B cell (primary cell): ENCODE measurements around the gene PFKFB1. TPM values are rescaled to one million over a fixed set of nuclear protein-coding genes. Genes with fewer than 3 reads are reported as not detected.
"Not testable (repeated sequence)": the region's sequence is repeated elsewhere in the genome, so short reads cannot be mapped to it uniquely, and the experiment has no call there.

Experiments used
- ATAC-seq: fragments of 200-7000 bp; cut with Tn5 transposase; one replicate; pipeline ENCODE4 v1.10.0; 2021; ENCODE audit warnings: low read depth, mild to moderate bottlenecking, moderate number of reproducible peaks, moderate library complexity
- CTCF ChIA-PET: fragments of 350-600 bp; sonication (Branson Sonifier 250); formaldehyde crosslinking; loops from one replicate; lab custom pipeline; 2021; ENCODE audit warnings: antibody characterized with exemption, inconsistent platforms; lab: Charles Lee
- POLR2A ChIA-PET: fragments of 350-600 bp; sonication (Branson Sonifier 250); formaldehyde crosslinking; loops from one replicate; lab custom pipeline; 2021; ENCODE audit warnings: antibody characterized with exemption; lab: Charles Lee
- DNase-seq: peaks from one replicate; pipeline ENCODE4 v3.0.0; 2013
- H2AFZ ChIP-seq: 2 replicates; pipeline ENCODE4 v1.6.1; 2012; ENCODE audit warnings: mild to moderate bottlenecking, low read depth, low read length; ENCODE audit not compliant: insufficient read depth, poor library complexity, severe bottlenecking
- H3K27ac ChIP-seq, 2 donors: 1 replicate in 1 of 2; 2 replicates in 1 of 2; pipeline ENCODE4 v1.5.1; 2012 to 2013; ENCODE audit warnings: low read length in 2 of 2, mild to moderate bottlenecking in 2 of 2, moderate library complexity in 1 of 2
- H3K27me3 ChIP-seq, 4 experiments: fragments of 200-600 bp in 1 of 4; sonication (generic) in 1 of 4; replicated peaks in 1 of 4; 1 replicate in 2 of 4; 2 replicates in 2 of 4; pipeline versions ENCODE4 v1.6.1 to v1.7.0; 2013 to 2016; ENCODE audit warnings: low read length in 3 of 4, mild to moderate bottlenecking in 2 of 4, mixed read lengths in 1 of 4, moderate library complexity in 1 of 4; ENCODE audit not compliant: insufficient read depth in 4 of 4, control insufficient read depth in 3 of 4; ENCODE audit errors: control extremely low read depth in 1 of 4
- H3K36me3 ChIP-seq, 2 experiments: replicated peaks in 1 of 2; 1 replicate in 1 of 2; 2 replicates in 1 of 2; pipeline versions ENCODE4 v1.6.1 to v1.7.1; 2013; ENCODE audit warnings: low read length in 1 of 2; ENCODE audit not compliant: insufficient read depth in 2 of 2, control insufficient read depth in 1 of 2; ENCODE audit errors: control extremely low read depth in 1 of 2, extremely low read depth in 1 of 2
- H3K4me1 ChIP-seq, 2 donors: fragments of 200-600 bp in 1 of 2; sonication (generic) in 1 of 2; 1 replicate in 1 of 2; 2 replicates in 1 of 2; pipeline versions ENCODE4 v1.5.1 to v1.6.1; 2013 to 2017; ENCODE audit warnings: low read length in 2 of 2; ENCODE audit not compliant: control insufficient read depth in 2 of 2, insufficient read depth in 2 of 2
- H3K4me2 ChIP-seq: replicated peaks from 2 replicates; pipeline ENCODE3; 2012; ENCODE audit warnings: mild to moderate bottlenecking, low read depth, low read length; ENCODE audit not compliant: poor library complexity, severe bottlenecking
- H3K4me3 ChIP-seq, 5 experiments: fragments of 200-600 bp in 1 of 5; sonication (generic) in 1 of 5; 1 replicate in 3 of 5; 2 replicates in 2 of 5; pipeline versions ENCODE4 v1.5.1 to v1.7.0; 2011 to 2016; ENCODE audit warnings: low read length in 4 of 5, mild to moderate bottlenecking in 4 of 5, low read depth in 2 of 5, control low read depth in 1 of 5, moderate library complexity in 1 of 5; ENCODE audit not compliant: insufficient read depth in 1 of 5; ENCODE audit errors: control extremely low read depth in 1 of 5, extremely low read depth in 1 of 5
- H3K79me2 ChIP-seq: fragments of 200-600 bp; sonication (generic); one replicate; pipeline ENCODE4 v1.6.0; 2016; ENCODE audit warnings: low read length; ENCODE audit not compliant: control insufficient read depth, insufficient read depth
- H3K9ac ChIP-seq: fragments of 200-600 bp; sonication (generic); 2 replicates; pipeline ENCODE4 v1.6.1; 2017; ENCODE audit warnings: mild to moderate bottlenecking, low read length, moderate library complexity
- H3K9me3 ChIP-seq, 3 donors: one replicate each; pipeline versions ENCODE4 v1.6.1 to v1.7.1; 2013; ENCODE audit warnings: low read length in 2 of 3; ENCODE audit not compliant: control insufficient read depth in 2 of 3, insufficient read depth in 1 of 3; ENCODE audit errors: control extremely low read depth in 1 of 3
- H4K20me1 ChIP-seq: 2 replicates; pipeline ENCODE4 v1.6.0; 2012; ENCODE audit warnings: mild to moderate bottlenecking, low read length; ENCODE audit not compliant: insufficient read depth, control insufficient read depth, poor library complexity, severe bottlenecking
- H3K27ac Mint-ChIP-seq: one replicate; pipeline ENCODE4 v1.8.0; 2021; ENCODE audit warnings: mixed read lengths
- H3K27me3 Mint-ChIP-seq: one replicate; pipeline ENCODE4 v1.8.0; 2021; ENCODE audit warnings: mixed read lengths
- H3K4me1 Mint-ChIP-seq: one replicate; pipeline ENCODE4 v1.8.0; 2021; ENCODE audit warnings: mixed read lengths
- H3K4me3 Mint-ChIP-seq: one replicate; pipeline ENCODE4 v1.8.0; 2021; ENCODE audit warnings: mixed read lengths
- H3K9me3 Mint-ChIP-seq: one replicate; pipeline ENCODE4 v1.8.0; 2022; ENCODE audit warnings: mixed read lengths; ENCODE audit not compliant: insufficient read depth
- EZH2 ChIP-seq: IDR thresholded peaks from 2 replicates; pipeline ENCODE4 v1.6.1; 2012; ENCODE audit warnings: borderline replicate concordance, low read depth, mild to moderate bottlenecking, moderate library complexity, low read length; ENCODE audit not compliant: insufficient read depth, poor library complexity, severe bottlenecking
- WGBS: methylation state at CpG from one replicate; pipeline ENCODE4 v1.1.5; 2013; ENCODE audit warnings: missing lambda C conversion rate; ENCODE audit not compliant: insufficient coverage; 5-methylcytosine and 5-hydroxymethylcytosine counted together
- intact Hi-C: fragments of 100-400 bp; cut with micrococcal nuclease; formaldehyde crosslinking; loops from one replicate; pipeline ENCODE4 v1.10.0; 2022
- polyA plus RNA-seq: library from polyadenylated mRNA; depleted of rRNA; stranded (reverse); fragments of >200 nt; gene quantifications from 2 replicates; pipeline ENCODE4 v1.2.3, GENCODE V29; 2012
- total RNA-seq, 2 donors: library from RNA; stranded (reverse); fragments of 120-200 nt in 1 of 2; gene quantifications; 1 replicate in 1 of 2; 2 replicates in 1 of 2; pipeline versions ENCODE4 v1.2.3 to v1.2.4, GENCODE V29; 2013 to 2022
- TF ChIP-seq, protein P1 (sequence below): fragments of 200-600 bp; IDR thresholded peaks from one replicate; pipeline ENCODE4 v1.8.0; 2022; ENCODE audit warnings: antibody characterized with exemption, mild to moderate bottlenecking

PFKFB1 gene
- total and polyA plus RNA-seq, 2 donors (not counting 1 experiment from before 2014, with no cell fraction given), result 0.37 to 0.47 TPM

DNA sequence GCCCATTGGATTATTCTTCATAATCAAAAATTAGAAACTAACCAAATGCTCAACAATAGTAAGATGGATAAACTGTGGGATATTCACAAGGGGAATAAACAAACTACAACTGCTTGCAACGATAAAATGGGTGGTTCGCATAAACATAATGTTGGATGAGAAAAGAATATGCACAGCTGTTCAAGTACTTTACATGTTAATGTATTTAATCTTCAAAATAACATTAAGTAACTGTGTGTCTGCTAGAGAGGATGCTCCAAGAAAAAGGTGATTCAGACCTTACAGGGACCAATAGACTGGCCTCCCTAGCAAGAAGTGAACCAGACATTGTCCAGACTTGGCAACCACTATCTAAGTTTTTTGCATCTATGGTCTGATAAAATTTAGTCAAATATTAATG, 2.3 kb downstream of the PFKFB1 start:
- no peak for DNase-seq
- peaks cover 4% of the 10 kb centered on the region for H3K4me1 Mint-ChIP-seq
- no peaks in the 10 kb centered on the region for H3K9me3 Mint-ChIP-seq
- Histone ChIP-seq H3K27ac (no peak overlapping the region), H4K20me1 (no peaks in the 10 kb centered on the region), H3K27me3 (no peaks in the 10 kb centered on the region), H3K36me3 (no peaks in the 10 kb centered on the region), H3K4me1 (peaks cover 0 to 7% of the 10 kb centered on the region in 2 donors), H3K79me2 (no peaks in the 10 kb centered on the region), H3K9me3 (no peaks in the 10 kb centered on the region), H3K4me3 (no peak overlapping the region), H3K4me2 (no peak overlapping the region), H2AFZ (no peak overlapping the region), H3K9ac (no peak overlapping the region)
- no peak for ATAC-seq
- no peaks in the 10 kb centered on the region for H3K27me3 Mint-ChIP-seq
- ChIA-PET POLR2A (no interaction called here), CTCF (no interaction called here)
- WGBS, result no CpG with 5 or more reads among the region's 2 CpGs
- TF ChIP-seq, protein P1, sequence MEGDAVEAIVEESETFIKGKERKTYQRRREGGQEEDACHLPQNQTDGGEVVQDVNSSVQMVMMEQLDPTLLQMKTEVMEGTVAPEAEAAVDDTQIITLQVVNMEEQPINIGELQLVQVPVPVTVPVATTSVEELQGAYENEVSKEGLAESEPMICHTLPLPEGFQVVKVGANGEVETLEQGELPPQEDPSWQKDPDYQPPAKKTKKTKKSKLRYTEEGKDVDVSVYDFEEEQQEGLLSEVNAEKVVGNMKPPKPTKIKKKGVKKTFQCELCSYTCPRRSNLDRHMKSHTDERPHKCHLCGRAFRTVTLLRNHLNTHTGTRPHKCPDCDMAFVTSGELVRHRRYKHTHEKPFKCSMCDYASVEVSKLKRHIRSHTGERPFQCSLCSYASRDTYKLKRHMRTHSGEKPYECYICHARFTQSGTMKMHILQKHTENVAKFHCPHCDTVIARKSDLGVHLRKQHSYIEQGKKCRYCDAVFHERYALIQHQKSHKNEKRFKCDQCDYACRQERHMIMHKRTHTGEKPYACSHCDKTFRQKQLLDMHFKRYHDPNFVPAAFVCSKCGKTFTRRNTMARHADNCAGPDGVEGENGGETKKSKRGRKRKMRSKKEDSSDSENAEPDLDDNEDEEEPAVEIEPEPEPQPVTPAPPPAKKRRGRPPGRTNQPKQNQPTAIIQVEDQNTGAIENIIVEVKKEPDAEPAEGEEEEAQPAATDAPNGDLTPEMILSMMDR, result no peak
- TF ChIP-seq EZH2, result no peak
- no peak overlapping the region for H3K4me3 Mint-ChIP-seq
- H3K27ac Mint-ChIP-seq, result no peak overlapping the region
- intact Hi-C loops, result no loop called here

DNA sequence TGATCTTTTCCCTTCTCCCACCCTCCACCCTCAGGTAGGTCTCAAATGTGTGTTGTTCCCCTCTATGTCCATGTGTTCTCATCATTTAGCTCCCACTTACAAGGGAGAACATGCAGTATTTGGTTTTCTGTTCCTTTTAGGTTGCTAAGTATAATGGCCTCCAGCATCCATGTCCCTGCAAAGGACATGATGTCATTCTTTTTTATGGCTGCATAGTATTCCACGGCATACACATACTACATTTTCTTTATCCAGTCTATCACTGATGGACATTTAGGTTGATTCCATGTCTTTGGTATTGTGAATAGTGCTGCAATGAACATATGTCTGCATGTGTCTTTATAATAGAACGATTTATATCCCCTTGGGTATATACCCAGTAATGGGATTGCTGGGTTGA, 10.7 kb downstream of the PFKFB1 start:
- H3K4me3 ChIP-seq, CTCF ChIA-PET, H3K4me1 Mint-ChIP-seq, H3K27ac ChIP-seq, H3K79me2 ChIP-seq, H3K4me1 ChIP-seq, ATAC-seq, H3K27me3 Mint-ChIP-seq, H2AFZ ChIP-seq, intact Hi-C loops, DNase-seq, H4K20me1 ChIP-seq, H3K9me3 Mint-ChIP-seq, POLR2A ChIA-PET, H3K9ac ChIP-seq, H3K4me3 Mint-ChIP-seq, H3K27ac Mint-ChIP-seq, H3K36me3 ChIP-seq, H3K4me2 ChIP-seq, H3K9me3 ChIP-seq, H3K27me3 ChIP-seq: not testable (repeated sequence)
- WGBS, result no CpG with 5 or more reads among the region's 2 CpGs
